GM12891 (cell line): ENCODE data around the gene KNDC1.

Experiments
- PAX5 ChIP-seq: IDR thresholded peaks from 2 replicates; pipeline ENCODE4 v1.6.1; 2011; ENCODE audit warnings: low read length, moderate library complexity, mild to moderate bottlenecking; ENCODE audit not compliant: insufficient read depth, severe bottlenecking
- POLR2A ChIP-seq: IDR thresholded peaks from 2 replicates; pipeline ENCODE4 v1.6.1; 2011; ENCODE audit warnings: low read depth, low read length, control low read depth
- POLR2AphosphoS5 ChIP-seq: IDR thresholded peaks from 2 replicates; pipeline ENCODE4 v1.6.1; 2011; ENCODE audit warnings: low read depth, low read length, control low read depth
- POU2F2 ChIP-seq: IDR thresholded peaks from 2 replicates; pipeline ENCODE4 v1.6.1; 2011; ENCODE audit warnings: low read depth, mild to moderate bottlenecking, control low read depth, low read length, moderate library complexity
- SPI1 ChIP-seq: IDR thresholded peaks from 2 replicates; pipeline ENCODE4 v1.6.1; 2011; ENCODE audit warnings: low read depth, low read length, control low read depth
- TAF1 ChIP-seq: IDR thresholded peaks from 2 replicates; pipeline ENCODE4 v1.6.1; 2011; ENCODE audit warnings: low read depth, low read length, control low read depth

GRCh38 chr10:133176546-133176945 lies 16.5 kb downstream of the KNDC1 start:
- TF ChIP-seq POLR2AphosphoS5 (no peak), POLR2A (no peak), POU2F2 (no peak), TAF1 (no peak), SPI1 (no peak), PAX5 (no peak)
